ENCODE data around the gene EXTL1.

Gene EXTL1

DNA sequence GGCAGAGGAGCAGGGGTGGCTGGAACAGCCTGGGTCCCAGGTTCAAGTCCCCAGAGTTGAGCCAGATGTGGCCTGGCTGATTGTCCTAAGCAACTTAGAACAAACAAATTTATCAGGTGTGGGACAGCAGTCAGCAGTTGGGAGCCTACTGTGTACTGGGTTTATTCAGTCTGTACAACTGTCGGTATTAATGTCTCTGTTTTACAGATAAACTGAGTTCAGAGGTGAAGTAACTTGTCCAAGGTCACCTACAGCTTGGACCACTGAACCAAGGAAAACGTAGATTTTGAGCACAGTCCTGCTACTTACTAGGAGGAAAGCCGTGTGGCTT, 60.4 kb downstream of the EXTL1 start:
- Mint-ChIP-seq H3K27me3 (peaks cover 7% of the 10 kb centered on the region), H3K4me3 (no peak overlapping the region), H3K27ac (no peak overlapping the region), H3K9me3 (no peaks in the 10 kb centered on the region), H3K4me1 (no peaks in the 10 kb centered on the region), H3K36me3 (no peaks in the 10 kb centered on the region)

DNA sequence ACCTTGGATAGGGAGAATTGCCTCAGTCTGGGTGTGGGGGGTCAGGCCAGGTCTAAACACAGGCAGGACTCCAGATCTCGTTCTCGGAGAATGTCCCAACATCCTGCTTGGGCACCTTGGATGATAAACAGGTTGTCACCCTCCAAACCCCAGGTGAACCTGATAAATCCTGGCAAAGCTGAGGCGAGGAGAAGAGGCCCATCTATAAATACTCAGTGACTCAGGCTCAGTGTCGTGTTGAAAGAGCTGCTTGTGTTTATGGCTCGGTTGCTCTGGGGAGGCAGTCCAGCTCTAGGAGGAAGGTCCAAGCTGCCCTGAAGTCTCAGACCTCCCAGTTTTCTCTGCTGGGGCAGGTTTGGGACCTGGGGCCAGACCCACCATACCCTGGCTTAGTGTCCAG, 61.6 kb downstream of the EXTL1 start:
- H3K36me3 Mint-ChIP-seq: no peaks in the 10 kb centered on the region
- no peaks in the 10 kb centered on the region for H3K4me1 Mint-ChIP-seq
- no peaks in the 10 kb centered on the region for H3K9me3 Mint-ChIP-seq
- H3K4me3 Mint-ChIP-seq: no peak overlapping the region
- peaks cover 7% of the 10 kb centered on the region for H3K27me3 Mint-ChIP-seq
- no peak overlapping the region for H3K27ac Mint-ChIP-seq

DNA sequence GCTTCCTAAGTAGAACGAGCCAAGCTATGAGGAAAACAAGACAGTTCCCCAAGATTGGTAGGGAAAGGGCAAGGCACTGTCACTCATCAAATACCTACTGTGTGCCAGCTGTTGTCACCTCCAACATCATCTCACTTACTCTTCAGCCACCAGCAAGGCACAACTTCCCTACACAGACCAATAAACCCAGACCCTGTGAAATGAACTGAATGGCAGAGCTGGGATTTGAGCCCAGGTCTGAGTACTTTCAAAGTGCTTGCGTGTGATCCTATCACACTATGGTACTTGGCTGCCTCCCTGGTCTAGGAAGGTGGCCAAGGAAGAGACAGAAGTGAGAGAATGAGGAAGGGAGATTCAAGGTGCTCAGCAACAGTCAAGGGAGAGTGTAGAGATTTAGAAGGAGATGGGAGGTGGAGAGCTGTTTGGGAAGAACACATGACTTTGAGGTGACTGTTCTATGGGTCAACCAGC, 62.6 kb downstream of the EXTL1 start:
- no peak overlapping the region for H3K4me3 Mint-ChIP-seq
- no peaks in the 10 kb centered on the region for H3K9me3 Mint-ChIP-seq
- H3K36me3 Mint-ChIP-seq: no peaks in the 10 kb centered on the region
- H3K27me3 Mint-ChIP-seq: peaks cover 7% of the 10 kb centered on the region
- no peaks in the 10 kb centered on the region for H3K4me1 Mint-ChIP-seq
- no peak overlapping the region for H3K27ac Mint-ChIP-seq

DNA sequence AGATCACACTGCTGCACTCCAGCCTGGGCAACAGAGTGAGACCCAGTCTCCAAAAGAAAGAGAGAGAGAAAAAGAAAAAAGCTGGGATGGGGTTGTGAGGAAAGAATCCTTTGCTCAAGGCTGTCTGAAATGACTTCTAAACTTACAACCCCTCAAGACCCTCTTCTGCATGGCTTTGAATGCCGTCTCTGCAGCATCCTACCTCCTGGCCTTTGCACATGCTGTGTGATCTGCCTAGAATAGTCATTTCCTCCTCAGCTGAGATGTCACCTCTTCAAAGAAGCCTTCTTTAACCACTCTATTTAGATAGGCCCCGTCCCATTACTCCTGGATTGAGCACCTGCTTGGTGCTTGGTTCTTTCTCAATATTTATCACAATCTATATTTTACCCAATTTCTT, 63.3 kb downstream of the EXTL1 start:
- H3K4me3 Mint-ChIP-seq: no peak overlapping the region
- H3K9me3 Mint-ChIP-seq: no peaks in the 10 kb centered on the region
- no peaks in the 10 kb centered on the region for H3K36me3 Mint-ChIP-seq
- no peaks in the 10 kb centered on the region for H3K4me1 Mint-ChIP-seq
- no peak overlapping the region for H3K27ac Mint-ChIP-seq
- H3K27me3 Mint-ChIP-seq: peaks cover 7% of the 10 kb centered on the region

Measured in activated naive CD4-positive, alpha-beta T cell treated with anti-CD3 and anti-CD28 coated beads, Interleukin-2, amount 50 U/mL, for 24 hours (primary cell).